CD4-positive, alpha-beta T cell treated with Interferon alpha-2 for 1 hour (primary cell): ENCODE data around the gene RYR3.
"Not testable (repeated sequence)": the region's sequence is repeated elsewhere in the genome, so short reads cannot be mapped to it uniquely, and the experiment has no call there.

Source experiments
- DNase-seq, 2 donors: peaks; one replicate each; pipeline ENCODE4 v3.0.0-alpha.2; 2020 to 2022

Gene RYR3

GRCh38 chr15:33795070-33795469 is 484.3 kb downstream of the RYR3 start:
- DNase-seq: no peak

- no peak for DNase-seq
Measured at GRCh38 chr15:33797651-33798050, 486.9 kb downstream of the RYR3 start.

GRCh38 chr15:33801954-33802353 is 491.2 kb downstream of the RYR3 start:
- no peak for DNase-seq

GRCh38 chr15:33807665-33808064 is 496.9 kb downstream of the RYR3 start:
- no peak for DNase-seq

- DNase-seq: no peak
Measured at GRCh38 chr15:33808720-33809457, 498.1 kb downstream of the RYR3 start.

GRCh38 chr15:33810073-33810595 is 499.4 kb downstream of the RYR3 start:
- no peak for DNase-seq

GRCh38 chr15:33810806-33811205 is 500.0 kb downstream of the RYR3 start:
- no peak for DNase-seq

GRCh38 chr15:33813891-33814290 is 503.1 kb downstream of the RYR3 start:
- no peak for DNase-seq

GRCh38 chr15:33819499-33819898 is 508.7 kb downstream of the RYR3 start:
- DNase-seq: not testable (repeated sequence)

- no peak for DNase-seq
Measured at GRCh38 chr15:33822479-33822878, 511.7 kb downstream of the RYR3 start.

GRCh38 chr15:33823119-33823518 is 512.4 kb downstream of the RYR3 start:
- no peak for DNase-seq

GRCh38 chr15:33825453-33825852 is 514.7 kb downstream of the RYR3 start:
- no peak for DNase-seq

- DNase-seq: no peak
Measured at GRCh38 chr15:33826201-33826600, 515.4 kb downstream of the RYR3 start.

- DNase-seq: no peak
Measured at GRCh38 chr15:33830351-33830750, 519.6 kb downstream of the RYR3 start.

- no peak for DNase-seq
Measured at GRCh38 chr15:33831646-33832045, 520.9 kb downstream of the RYR3 start.

- no peak for DNase-seq
Measured at GRCh38 chr15:33834892-33835743, 524.4 kb downstream of the RYR3 start.

- no peak for DNase-seq
Measured at GRCh38 chr15:33837294-33837693, 526.5 kb downstream of the RYR3 start.

- DNase-seq: no peak
Measured at GRCh38 chr15:33839540-33839939, 528.8 kb downstream of the RYR3 start.

GRCh38 chr15:33840615-33841014 is 529.8 kb downstream of the RYR3 start:
- no peak for DNase-seq

GRCh38 chr15:33844186-33844585 is 533.4 kb downstream of the RYR3 start:
- no peak for DNase-seq

GRCh38 chr15:33844597-33844996 is 533.8 kb downstream of the RYR3 start:
- DNase-seq: no peak

- no peak for DNase-seq
Measured at GRCh38 chr15:33846142-33846541, 535.4 kb downstream of the RYR3 start.

- DNase-seq: no peak
Measured at GRCh38 chr15:33846862-33847261, 536.1 kb downstream of the RYR3 start.

GRCh38 chr15:33848011-33848410 is 537.2 kb downstream of the RYR3 start:
- no peak for DNase-seq
